Cardiac septum (tissue), 1 donor: ENCODE results near the gene L3MBTL2. TPM values are rescaled to one million over a fixed set of nuclear protein-coding genes. Genes with fewer than 3 reads are reported as not detected.

Experiments
- DNase-seq: peaks from one replicate; pipeline ENCODE4 v3.0.0-alpha.2; 2020; ENCODE audit warnings: low spot score
- intact Hi-C: fragments of 100-400 bp; cut with DNase I; formaldehyde crosslinking; loops from one replicate; pipeline ENCODE4 v1.14.0; 2022
- total RNA-seq: library from RNA; stranded (reverse); fragmentation: NEBNext Ultra II Directional; extraction: Animal tissue kit (Norgen Biotek cat#: 25700); gene quantifications from one replicate; pipeline ENCODE4 v1.2.1, GENCODE V29; 2021
- donor health status: DM: no; HTN: no; CAD: no.

L3MBTL2 gene
- total RNA-seq, 1 donor from 2014 or later: 14.2 TPM

- no peak for DNase-seq
- intact Hi-C loops: no loop called here
These were observed 2.0 kb upstream of the L3MBTL2 start for GRCh38 chr22:41203118-41203517.

DNA sequence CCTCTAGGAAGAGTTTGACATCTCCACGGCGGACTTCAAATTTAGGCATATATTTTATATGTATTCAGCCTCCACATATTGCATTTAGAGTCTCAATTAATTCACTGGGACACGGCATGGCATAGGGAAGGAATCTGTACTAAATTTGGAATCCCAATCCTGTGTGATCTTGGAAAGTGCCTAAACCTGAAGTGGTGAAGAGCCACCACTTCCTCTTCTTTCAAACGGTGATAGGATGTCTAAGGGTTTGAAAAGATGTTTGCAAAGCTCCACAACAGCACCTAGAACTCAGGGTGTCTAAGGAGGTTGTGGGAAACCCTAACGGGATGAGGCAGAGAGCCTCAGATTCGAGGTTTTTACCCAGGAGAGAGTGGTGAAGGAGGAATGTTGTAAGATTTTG is 1.0 kb upstream of the L3MBTL2 start:
- no peak for DNase-seq
- intact Hi-C loops: no loop called here

DNA sequence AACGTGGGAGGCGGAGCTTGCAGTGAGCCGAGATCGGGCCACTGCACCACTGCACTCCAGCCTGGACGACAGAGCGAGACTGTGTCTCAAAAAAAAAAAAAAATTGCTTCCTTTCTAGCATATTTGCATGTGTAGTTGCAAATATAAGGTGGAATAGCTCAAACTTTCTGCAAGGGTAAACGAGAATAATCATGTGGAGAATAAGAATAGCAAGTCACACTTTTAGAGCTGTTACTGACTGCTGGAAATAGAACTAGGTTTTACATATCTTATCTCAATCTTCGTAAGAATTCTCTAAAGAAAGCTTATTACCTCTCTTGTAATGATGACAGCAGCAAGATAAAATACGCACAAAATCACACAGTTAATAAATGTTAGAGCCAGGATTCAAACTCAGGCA is 1.6 kb downstream of the L3MBTL2 start:
- intact Hi-C loops: loop anchor here (5.0 kb wide), 1 partner anchor 81 kb away; the partner anchor contains the start of gene RANGAP1
- no peak for DNase-seq

- DNase-seq: no peak
- intact Hi-C loops: no loop called here
These were observed 10.3 kb downstream of the L3MBTL2 start for GRCh38 chr22:41215409-41215808.

GRCh38 chr22:41215926-41216325 is 10.8 kb downstream of the L3MBTL2 start:
- intact Hi-C loops: no loop called here

GRCh38 chr22:41216984-41217383 is 11.9 kb downstream of the L3MBTL2 start:
- intact Hi-C loops: no loop called here
- DNase-seq: no peak

More at GRCh38 chr22:41215926-41216325, 10.8 kb downstream of the L3MBTL2 start:
- DNase-seq: no peak

- peak; percentile 81 for DNase-seq
- intact Hi-C loops: no loop called here
These were observed 12.5 kb downstream of the L3MBTL2 start for GRCh38 chr22:41217553-41218157.

DNA sequence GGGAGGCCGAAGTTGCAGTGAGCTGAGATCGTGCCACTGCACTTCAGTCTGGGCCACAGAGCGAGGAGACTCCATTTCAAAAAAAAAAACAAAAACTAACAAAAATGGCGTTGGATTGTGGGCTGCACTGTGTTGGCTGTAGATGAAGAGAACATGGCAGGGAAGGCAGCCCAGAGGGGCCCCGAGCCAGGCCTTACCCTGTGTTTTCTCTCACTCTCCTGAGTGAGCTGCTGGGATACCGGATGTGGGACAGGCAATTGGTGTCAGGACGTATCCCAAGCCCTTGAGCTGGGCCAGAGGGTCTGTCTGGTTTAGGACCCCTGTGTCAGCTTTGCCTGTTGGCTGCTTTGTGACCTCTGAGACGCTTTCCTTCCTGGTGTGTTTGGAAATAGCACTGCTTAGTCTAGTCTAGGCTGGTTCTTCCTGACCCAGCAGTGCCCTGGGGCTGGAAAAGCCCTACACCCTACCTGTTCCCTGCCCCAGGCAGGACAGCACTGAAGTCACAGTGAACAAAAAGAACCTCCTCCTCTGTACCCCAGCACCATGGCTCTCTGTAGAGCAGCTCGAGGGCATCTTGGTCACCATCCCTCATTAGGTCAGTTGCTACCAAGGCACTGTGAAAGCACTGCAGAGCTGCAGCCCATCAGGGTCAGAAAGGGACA is 17.9 kb downstream of the L3MBTL2 start:
- DNase-seq: no peak
- intact Hi-C loops: no loop called here

DNA sequence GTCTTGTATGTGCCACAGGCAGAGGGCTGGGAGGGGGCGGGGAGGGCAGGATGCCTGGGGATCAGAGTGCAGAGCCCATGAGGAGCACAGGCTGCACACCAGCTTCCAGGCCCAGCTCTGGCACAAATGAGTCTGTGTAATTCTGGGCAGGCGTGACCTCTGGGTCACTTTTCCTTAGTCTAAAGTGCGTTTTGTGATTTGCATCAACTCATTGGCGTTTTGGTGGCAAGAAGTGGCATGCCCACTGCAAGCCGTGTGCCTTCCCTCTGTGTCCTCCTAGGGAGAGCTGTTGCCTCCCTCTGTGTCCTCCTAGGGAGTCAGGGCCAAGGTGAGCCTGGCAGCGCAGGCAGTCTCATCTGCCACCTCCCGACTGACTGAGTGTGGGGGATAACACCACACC is 18.4 kb downstream of the L3MBTL2 start:
- intact Hi-C loops: no loop called here
- DNase-seq: no peak

- DNase-seq: no peak
These were observed 21.9 kb downstream of the L3MBTL2 start for GRCh38 chr22:41226723-41227655.

GRCh38 chr22:41229215-41229614 is 24.1 kb downstream of the L3MBTL2 start:
- no peak for DNase-seq
- intact Hi-C loops: no loop called here

More at GRCh38 chr22:41226723-41227655, 21.9 kb downstream of the L3MBTL2 start:
- intact Hi-C loops: no loop called here

- intact Hi-C loops: no loop called here
- no peak for DNase-seq
These were observed 24.8 kb downstream of the L3MBTL2 start for GRCh38 chr22:41229730-41230400.

DNA sequence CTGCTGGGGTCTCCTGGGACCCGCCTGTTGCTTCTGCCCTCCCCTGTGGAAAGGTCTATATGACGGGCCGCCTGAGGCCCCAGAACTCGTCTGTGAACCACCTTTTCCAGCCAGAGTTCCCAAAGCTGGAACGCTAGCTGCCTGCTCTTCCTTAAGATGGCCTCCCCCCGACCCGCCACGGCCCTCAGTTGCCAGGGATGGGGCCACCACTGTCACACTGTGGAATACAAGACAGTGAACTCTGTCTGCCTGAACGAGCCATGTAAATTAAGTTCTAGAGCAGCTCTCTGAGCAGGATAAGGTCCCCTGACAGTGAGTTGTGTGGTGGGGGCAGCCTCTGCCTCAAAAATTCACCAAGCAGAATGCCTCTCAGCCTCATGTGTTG is 25.3 kb downstream of the L3MBTL2 start:
- no peak for DNase-seq
- intact Hi-C loops: no loop called here

GRCh38 chr22:41231369-41231768 is 26.3 kb downstream of the L3MBTL2 start:
- intact Hi-C loops: no loop called here
- DNase-seq: no peak

- intact Hi-C loops: no loop called here
- no peak for DNase-seq
These were observed 29.9 kb downstream of the L3MBTL2 start for GRCh38 chr22:41234815-41235695.

DNA sequence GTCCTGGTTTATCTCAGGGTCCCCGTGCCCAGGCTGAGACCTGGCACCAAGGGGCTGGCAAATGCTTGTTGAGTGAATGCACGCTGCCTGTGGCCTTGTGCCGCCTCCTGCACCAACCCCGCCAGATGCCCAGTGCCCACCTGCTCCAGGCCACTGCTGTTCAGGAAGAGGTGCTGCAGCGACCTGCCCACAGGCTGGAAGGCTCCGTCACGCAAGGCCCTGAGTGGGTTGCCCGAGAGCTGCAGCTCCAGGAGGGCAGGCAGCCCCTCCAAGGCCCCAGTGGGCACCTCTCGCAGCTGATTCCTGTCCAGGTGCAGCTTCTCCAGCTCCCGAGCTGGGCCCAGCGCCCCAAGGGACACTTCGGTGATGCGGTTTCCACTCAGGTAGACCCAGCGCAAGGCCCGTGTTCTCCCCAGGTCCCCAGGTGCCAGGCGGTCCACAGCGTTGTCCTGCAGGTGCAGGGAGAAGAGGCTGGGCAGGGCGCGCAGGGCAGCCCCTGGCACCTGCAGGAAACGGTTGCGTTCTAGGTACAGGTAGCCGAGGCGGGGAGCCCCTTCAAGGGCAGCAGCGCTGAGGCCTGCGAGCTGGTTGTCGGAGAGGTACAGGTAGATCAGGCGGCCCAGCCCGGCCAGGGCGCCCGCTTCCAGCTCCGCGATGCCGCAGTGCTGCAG is 32.1 kb downstream of the L3MBTL2 start:
- intact Hi-C loops: no loop called here
- DNase-seq: no peak

GRCh38 chr22:41237707-41238569 is 32.8 kb downstream of the L3MBTL2 start:
- DNase-seq: peak; percentile 92
- intact Hi-C loops: no loop called here
